Fibroblast of skin of abdomen (primary cell): ENCODE measurements around the gene GP1BB.

Experiments used
- DNase-seq: peaks from one replicate; pipeline ENCODE4 v3.0.0-alpha.2; 2013

Gene GP1BB

GRCh38 chr22:19756288-19757128, 33.2 kb downstream of the GP1BB start:
- DNase-seq: no peak

- no peak for DNase-seq
Observed at GRCh38 chr22:19757140-19757984, 34.0 kb downstream of the GP1BB start.

- DNase-seq: no peak
Observed at GRCh38 chr22:19757985-19758895, 34.9 kb downstream of the GP1BB start.

GRCh38 chr22:19758896-19759426, 35.6 kb downstream of the GP1BB start:
- DNase-seq: no peak

- DNase-seq: no peak
Observed at GRCh38 chr22:19759427-19760057, 36.2 kb downstream of the GP1BB start.

- no peak for DNase-seq
Observed at GRCh38 chr22:19760058-19760950, 37.0 kb downstream of the GP1BB start, which contains the start of gene TBX1. Gene TBX1, plus strand, starts transcription at chr22:19760778. Its CDS starts 66 bp downstream, at chr22:19760844.

- no peak for DNase-seq
Observed at GRCh38 chr22:19760951-19761724, 37.8 kb downstream of the GP1BB start.

GRCh38 chr22:19761725-19762567, 38.6 kb downstream of the GP1BB start:
- peak; percentile 20 for DNase-seq

GRCh38 chr22:19762568-19763457, 39.5 kb downstream of the GP1BB start:
- DNase-seq: no peak

GRCh38 chr22:19763458-19764298, 40.3 kb downstream of the GP1BB start:
- DNase-seq: no peak

GRCh38 chr22:19764299-19764593, 40.9 kb downstream of the GP1BB start:
- no peak for DNase-seq

GRCh38 chr22:19764636-19765476, 41.5 kb downstream of the GP1BB start:
- no peak for DNase-seq

- no peak for DNase-seq
Observed at GRCh38 chr22:19765477-19766239, 42.3 kb downstream of the GP1BB start.

- DNase-seq: no peak
Observed at GRCh38 chr22:19766240-19766510, 42.8 kb downstream of the GP1BB start.
